T-cell (primary cell): ENCODE data around the gene SLC12A2. TPM values are rescaled to one million over a fixed set of nuclear protein-coding genes. Genes with fewer than 3 reads are reported as not detected.

ENCODE experiments used
- ATAC-seq, 4 experiments: fragments of 200-7000 bp in 3 of 4; fragments of 150-1000 bp in 1 of 4; cut with Tn5 transposase; replicated peaks in 1 of 4; 1 replicate in 3 of 4; 2 replicates in 1 of 4; pipeline ENCODE4 v1.10.0; 2021; ENCODE audit warnings: moderate library complexity in 3 of 4, mild to moderate bottlenecking in 2 of 4, moderate number of reproducible peaks in 1 of 4
- CTCF ChIA-PET, 2 donors: fragments of 300-600 bp; sonication (Branson Sonifier 250); formaldehyde crosslinking; loops; one replicate each; lab custom pipeline; 2022; ENCODE audit warnings: antibody characterized with exemption in 2 of 2; lab: Charles Lee
- POLR2A ChIA-PET, 2 donors: fragments of 300-600 bp; sonication (Branson Sonifier 250); formaldehyde crosslinking; loops; one replicate each; lab custom pipeline; 2022; ENCODE audit warnings: antibody characterized with exemption in 2 of 2; lab: Charles Lee
- DNase-seq, 35 experiments: peaks; one replicate each; pipeline versions ENCODE4 v3.0.0 to v3.0.0-alpha.2; 2013 to 2023
- H3K27ac ChIP-seq: one replicate; pipeline ENCODE4 v1.5.1; 2013; ENCODE audit warnings: low read length
- H3K27me3 ChIP-seq, 2 experiments: replicated peaks in 1 of 2; 1 replicate in 1 of 2; 2 replicates in 1 of 2; pipeline versions ENCODE4 v1.6.1 to v1.7.0; 2013; ENCODE audit warnings: low read length in 1 of 2, mixed read lengths in 1 of 2; ENCODE audit not compliant: control insufficient read depth in 2 of 2, insufficient read depth in 2 of 2; ENCODE audit errors: extremely low read depth in 1 of 2
- H3K36me3 ChIP-seq, 2 donors: 1 replicate in 1 of 2; 2 replicates in 1 of 2; pipeline versions ENCODE4 v1.6.1 to v1.7.0; 2013; ENCODE audit warnings: low read length in 1 of 2; ENCODE audit not compliant: control insufficient read depth in 2 of 2, insufficient read depth in 1 of 2; ENCODE audit errors: extremely low read depth in 1 of 2
- H3K4me1 ChIP-seq, 2 experiments: 1 replicate in 1 of 2; 2 replicates in 1 of 2; pipeline versions ENCODE4 v1.6.1 to v1.7.0; 2013; ENCODE audit warnings: low read length in 2 of 2, mixed read lengths in 1 of 2; ENCODE audit not compliant: insufficient read depth in 2 of 2, control insufficient read depth in 1 of 2; ENCODE audit errors: extremely low read depth in 1 of 2
- H3K4me3 ChIP-seq, 2 donors: 1 replicate in 1 of 2; 2 replicates in 1 of 2; pipeline versions ENCODE4 v1.5.1 to v1.7.0; 2013; ENCODE audit warnings: mild to moderate bottlenecking in 2 of 2, low read length in 1 of 2, moderate library complexity in 1 of 2; ENCODE audit not compliant: control insufficient read depth in 1 of 2; ENCODE audit errors: extremely low read depth in 1 of 2
- H3K9me3 ChIP-seq: 2 replicates; pipeline ENCODE4 v1.7.0; 2013
- H3K27ac Mint-ChIP-seq, 2 donors: one replicate each; pipeline ENCODE4 v1.8.0; 2020 to 2021; ENCODE audit warnings: mild to moderate bottlenecking in 2 of 2, mixed read lengths in 2 of 2
- H3K27me3 Mint-ChIP-seq, 2 donors: one replicate each; pipeline ENCODE4 v1.8.0; 2021 to 2022; ENCODE audit warnings: mixed read lengths in 2 of 2
- H3K36me3 Mint-ChIP-seq: one replicate; pipeline ENCODE4 v1.8.0; 2021; ENCODE audit warnings: mixed read lengths
- H3K4me1 Mint-ChIP-seq, 3 donors: one replicate each; pipeline ENCODE4 v1.8.0; 2020 to 2022; ENCODE audit warnings: mixed read lengths in 3 of 3, mild to moderate bottlenecking in 1 of 3
- H3K4me3 Mint-ChIP-seq, 3 donors: one replicate each; pipeline ENCODE4 v1.8.0; 2020 to 2022; ENCODE audit warnings: mild to moderate bottlenecking in 3 of 3, mixed read lengths in 3 of 3, moderate library complexity in 3 of 3
- H3K9me3 Mint-ChIP-seq, 3 donors: one replicate each; pipeline ENCODE4 v1.8.0; 2020 to 2022; ENCODE audit warnings: mixed read lengths in 3 of 3
- WGBS: methylation state at CpG from one replicate; pipeline ENCODE4 v1.1.5; 2013; ENCODE audit warnings: missing lambda C conversion rate; ENCODE audit not compliant: insufficient coverage; 5-methylcytosine and 5-hydroxymethylcytosine counted together
- total RNA-seq, 35 experiments: library from RNA in 6 of 35; stranded (reverse) in 6 of 35; fragments of 120-200 nt in 1 of 35; gene quantifications; one replicate each; pipeline versions ENCODE4 v1.2.1 to v1.2.4 and lab custom pipeline; 2013 to 2026

The SLC12A2 gene
- total RNA-seq, 5 donors from 2014 or later (not counting 1 experiment from before 2014, with no cell fraction given): 10.5 to 15.9 (median 12.4) TPM

DNA sequence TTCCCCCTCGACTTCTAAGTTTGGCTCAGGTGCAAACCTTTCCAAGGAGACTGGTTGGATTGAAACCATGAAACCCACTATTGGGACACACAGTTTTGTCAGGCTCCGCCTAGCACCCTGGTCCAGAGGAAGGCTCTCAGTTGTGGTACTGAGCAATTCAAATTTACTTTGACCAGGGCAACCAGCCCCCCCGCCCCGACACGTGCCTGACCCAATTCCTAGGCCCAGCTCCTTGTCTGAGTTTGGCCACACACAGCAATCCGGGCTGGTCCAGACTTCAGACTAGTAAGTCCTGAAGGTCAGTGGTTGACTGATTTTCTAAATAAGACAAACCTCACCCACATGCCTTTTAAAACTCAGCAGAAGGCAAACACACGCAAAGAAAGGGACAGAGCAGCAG lies 132.7 kb downstream of the SLC12A2 start:
- no peaks in the 10 kb centered on the region for H3K36me3 ChIP-seq
- H3K27me3 Mint-ChIP-seq: peaks cover 2 to 4% of the 10 kb centered on the region in 2 donors
- POLR2A ChIA-PET: no interaction called here
- H3K27ac ChIP-seq: no peak overlapping the region
- H3K4me3 ChIP-seq: no peak overlapping the region
- no peak overlapping the region for H3K27ac Mint-ChIP-seq
- CTCF ChIA-PET: no interaction called here
- no peaks in the 10 kb centered on the region for H3K9me3 Mint-ChIP-seq
- ATAC-seq (no peak), DNase-seq (no peak)
- no peak overlapping the region for H3K4me3 Mint-ChIP-seq
- no peaks in the 10 kb centered on the region for H3K9me3 ChIP-seq
- H3K4me1 ChIP-seq: no peaks in the 10 kb centered on the region
- H3K4me1 Mint-ChIP-seq: peaks cover 0 to 2% (median 2%) of the 10 kb centered on the region in 3 donors
- no peaks in the 10 kb centered on the region for H3K36me3 Mint-ChIP-seq
- 88% methylated on average over 6 of the region's 7 CpGs for whole genome bisulfite sequencing
- H3K27me3 ChIP-seq: peaks cover 0 to 5% of the 10 kb centered on the region in 2 experiments

DNA sequence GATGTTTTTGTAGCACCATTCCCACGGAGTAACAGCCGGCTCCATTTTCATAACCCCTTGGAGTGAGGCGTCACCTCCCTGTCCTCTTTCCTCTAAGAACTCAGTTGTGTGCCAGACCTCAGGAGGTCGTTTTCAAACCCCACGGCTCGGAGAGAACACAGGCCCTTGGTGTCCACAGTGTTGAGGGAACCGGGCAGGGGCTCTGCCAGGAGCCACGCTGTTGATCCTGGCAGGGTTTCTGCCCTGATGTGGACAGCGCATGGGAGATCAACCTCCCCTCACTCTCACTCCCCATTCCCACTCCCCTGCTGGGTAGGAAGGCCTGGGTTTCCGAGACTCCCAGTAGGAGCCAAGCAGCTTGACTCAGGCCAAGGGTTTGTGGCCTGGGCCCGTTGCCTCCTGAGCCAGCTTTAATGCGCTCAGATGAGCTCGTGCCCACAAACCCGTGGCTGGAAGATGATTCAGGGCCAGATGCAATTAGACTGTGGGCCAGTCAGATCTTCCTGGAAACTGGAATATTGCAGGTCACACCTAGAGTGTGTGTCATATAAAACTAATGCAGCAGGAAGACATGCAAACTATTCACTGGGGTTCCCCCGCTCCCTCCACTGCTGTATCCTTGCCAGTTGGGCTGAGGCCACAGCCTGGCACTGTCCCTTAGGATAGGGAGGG lies 133.4 kb downstream of the SLC12A2 start:
- POLR2A ChIA-PET: no interaction called here
- H3K4me3 ChIP-seq: no peak overlapping the region
- 80% methylated on average over 11 of the region's 15 CpGs for WGBS
- Mint-ChIP-seq H3K36me3 (no peaks in the 10 kb centered on the region), H3K27ac (no peak overlapping the region), H3K27me3 (peaks cover 2 to 4% of the 10 kb centered on the region in 2 donors), H3K4me3 (no peak overlapping the region), H3K9me3 (no peaks in the 10 kb centered on the region), H3K4me1 (peaks cover 0 to 2% (median 2%) of the 10 kb centered on the region in 3 donors)
- H3K9me3 ChIP-seq: no peaks in the 10 kb centered on the region
- H3K36me3 ChIP-seq: no peaks in the 10 kb centered on the region
- ATAC-seq (no peak), DNase-seq (no peak)
- no peak overlapping the region for H3K27ac ChIP-seq
- CTCF ChIA-PET: no interaction called here
- H3K4me1 ChIP-seq: no peaks in the 10 kb centered on the region
- peaks cover 0 to 5% of the 10 kb centered on the region in 2 experiments for H3K27me3 ChIP-seq

DNA sequence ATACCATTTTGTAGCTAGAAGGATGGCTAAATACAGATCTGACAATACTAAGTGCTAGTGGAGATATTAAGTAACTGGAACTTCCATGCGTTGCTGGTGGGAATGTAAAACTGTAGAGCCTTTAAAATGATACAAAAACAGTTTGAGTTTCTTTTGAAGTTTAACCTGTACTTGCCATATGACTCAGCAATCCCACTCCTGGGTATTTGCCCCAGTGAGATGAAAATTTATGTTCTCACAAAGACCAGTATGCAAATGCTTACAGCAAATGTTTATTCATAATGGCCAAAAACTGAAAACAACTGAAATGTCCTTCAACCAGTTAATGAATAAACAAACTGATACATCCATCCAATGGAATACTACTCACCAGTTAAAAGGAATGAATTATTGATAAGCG lies 137.3 kb downstream of the SLC12A2 start:
- ATAC-seq (no peak), DNase-seq (no peak)
- ChIA-PET CTCF (no interaction called here), POLR2A (no interaction called here)
- no peaks in the 10 kb centered on the region for H3K36me3 ChIP-seq
- no CpG with 5 or more reads among the region's 2 CpGs for WGBS
- H3K27ac Mint-ChIP-seq: no peak overlapping the region
- no peaks in the 10 kb centered on the region for H3K9me3 Mint-ChIP-seq
- H3K4me3 ChIP-seq: no peak overlapping the region
- H3K36me3 Mint-ChIP-seq: no peaks in the 10 kb centered on the region
- H3K4me1 Mint-ChIP-seq: no peaks in the 10 kb centered on the region
- H3K27ac ChIP-seq: no peak overlapping the region
- H3K4me1 ChIP-seq: no peaks in the 10 kb centered on the region
- H3K9me3 ChIP-seq: no peaks in the 10 kb centered on the region
- H3K4me3 Mint-ChIP-seq: no peak overlapping the region
- H3K27me3 Mint-ChIP-seq: peaks cover 2 to 9% of the 10 kb centered on the region in 2 donors
- peaks cover 0 to 5% of the 10 kb centered on the region in 2 experiments for H3K27me3 ChIP-seq

DNA sequence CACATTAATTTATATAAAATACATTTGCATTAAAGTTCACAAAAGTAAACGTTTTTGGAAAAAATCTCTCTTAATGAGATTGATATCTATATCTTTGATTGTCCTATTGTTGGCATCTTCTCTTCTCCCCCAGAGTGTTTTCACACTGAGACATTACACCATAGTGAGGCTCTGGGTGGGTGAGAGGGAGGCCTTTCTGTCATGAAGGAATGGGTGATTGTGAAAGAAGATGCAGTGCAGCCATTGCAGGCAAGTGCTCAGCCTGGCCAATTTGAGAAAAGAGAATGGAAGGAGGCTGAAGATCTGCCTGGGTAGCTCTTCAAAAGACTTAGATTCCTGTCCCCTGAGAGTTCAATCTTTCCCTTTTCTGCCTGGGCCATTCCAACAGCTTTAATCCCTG lies 140.8 kb downstream of the SLC12A2 start:
- Histone ChIP-seq H3K4me1 (no peaks in the 10 kb centered on the region), H3K4me3 (no peak overlapping the region), H3K36me3 (no peaks in the 10 kb centered on the region), H3K27me3 (no peaks in the 10 kb centered on the region), H3K27ac (no peak overlapping the region), H3K9me3 (no peaks in the 10 kb centered on the region)
- CTCF ChIA-PET: no interaction called here
- H3K4me3 Mint-ChIP-seq: no peak overlapping the region
- H3K9me3 Mint-ChIP-seq: no peaks in the 10 kb centered on the region
- no CpG with 5 or more reads among the region's 1 CpG for WGBS
- peaks cover 2 to 6% of the 10 kb centered on the region in 2 donors for H3K27me3 Mint-ChIP-seq
- H3K27ac Mint-ChIP-seq: no peak overlapping the region
- DNase-seq (no peak), ATAC-seq (no peak)
- no peaks in the 10 kb centered on the region for H3K36me3 Mint-ChIP-seq
- H3K4me1 Mint-ChIP-seq: no peaks in the 10 kb centered on the region
- POLR2A ChIA-PET: no interaction called here

- Histone ChIP-seq H3K9me3 (no peaks in the 10 kb centered on the region), H3K27ac (no peak overlapping the region), H3K4me1 (no peaks in the 10 kb centered on the region), H3K4me3 (no peak overlapping the region), H3K27me3 (no peaks in the 10 kb centered on the region), H3K36me3 (no peaks in the 10 kb centered on the region)
- no peak for DNase-seq
- no peaks in the 10 kb centered on the region for H3K36me3 Mint-ChIP-seq
- H3K4me3 Mint-ChIP-seq: no peak overlapping the region
- no peak overlapping the region for H3K27ac Mint-ChIP-seq
- H3K9me3 Mint-ChIP-seq: no peaks in the 10 kb centered on the region
- 100% methylated on average over 1 of the region's 2 CpGs for WGBS
- ChIA-PET POLR2A (no interaction called here), CTCF (no interaction called here)
- ATAC-seq: no peak
- H3K27me3 Mint-ChIP-seq: peaks cover 2 to 6% of the 10 kb centered on the region in 2 donors
- H3K4me1 Mint-ChIP-seq: no peaks in the 10 kb centered on the region
Measured at GRCh38 chr5:128225245-128226030, 141.9 kb downstream of the SLC12A2 start.

DNA sequence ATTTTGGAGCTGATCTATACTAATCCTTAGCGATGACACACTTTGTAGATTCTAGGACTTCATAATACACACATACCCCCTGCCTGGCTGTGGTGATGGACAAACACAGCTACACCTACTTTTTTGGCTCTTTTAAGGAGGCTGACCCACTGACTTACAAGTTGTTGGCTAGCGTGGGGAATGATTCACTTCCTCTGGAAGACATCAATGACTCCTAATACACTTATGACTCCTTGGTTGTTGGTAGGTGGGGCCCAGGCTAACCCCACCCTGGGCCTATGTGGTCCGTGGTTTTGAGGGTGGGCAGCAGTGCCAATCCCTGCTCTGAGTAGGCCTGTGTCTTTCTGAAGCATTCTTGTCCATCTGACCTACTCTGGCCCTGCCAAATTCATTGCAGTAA lies 144.4 kb downstream of the SLC12A2 start:
- H3K27me3 Mint-ChIP-seq: peaks cover 0 to 4% of the 10 kb centered on the region in 2 donors
- Histone ChIP-seq H3K36me3 (no peaks in the 10 kb centered on the region), H3K27me3 (no peaks in the 10 kb centered on the region), H3K4me1 (no peaks in the 10 kb centered on the region), H3K9me3 (no peaks in the 10 kb centered on the region), H3K4me3 (no peak overlapping the region), H3K27ac (no peak overlapping the region)
- no peaks in the 10 kb centered on the region for H3K4me1 Mint-ChIP-seq
- DNase-seq (no peak), ATAC-seq (no peak)
- POLR2A ChIA-PET: no interaction called here
- H3K27ac Mint-ChIP-seq: no peak overlapping the region
- H3K36me3 Mint-ChIP-seq: no peaks in the 10 kb centered on the region
- 100% methylated on average over 1 of the region's 3 CpGs for WGBS
- CTCF ChIA-PET: no interaction called here
- no peaks in the 10 kb centered on the region for H3K9me3 Mint-ChIP-seq
- H3K4me3 Mint-ChIP-seq: no peak overlapping the region
